Lower leg skin (tissue), 4 donors: ENCODE data around the gene HYKK. TPM values are rescaled to one million over a fixed set of nuclear protein-coding genes. Genes with fewer than 3 reads are reported as not detected.

Experiments used
- DNase-seq, 2 donors: peaks; one replicate each; pipeline ENCODE4 v3.0.0-alpha.2; 2019; ENCODE audit warnings: low spot score in 2 of 2
- H3K4me3 ChIP-seq: fragments of 200-600 bp; sonication (generic); 2 replicates; pipeline ENCODE4 v1.5.1; 2017; ENCODE audit warnings: mild to moderate bottlenecking, low read depth; ENCODE audit not compliant: poor library complexity, severe bottlenecking
- CTCF ChIP-seq, 3 donors: fragments of 450-650 bp; IDR thresholded peaks; one replicate each; pipeline ENCODE4 v1.5.1; 2016; ENCODE audit warnings: antibody characterized with exemption in 3 of 3, mild to moderate bottlenecking in 3 of 3, moderate library complexity in 2 of 3
- POLR2A ChIP-seq, 2 donors: fragments of 450-650 bp; IDR thresholded peaks; one replicate each; pipeline ENCODE4 v1.6.1; 2016 to 2017; ENCODE audit warnings: antibody characterized with exemption in 2 of 2, mild to moderate bottlenecking in 1 of 2, moderate library complexity in 1 of 2
- WGBS, 2 donors: methylation state at CpG; one replicate each; pipeline ENCODE4 v1.1.5; 2018; 5-methylcytosine and 5-hydroxymethylcytosine counted together
- intact Hi-C: fragments of 100-400 bp; cut with DNase I; formaldehyde crosslinking; loops from one replicate; pipeline ENCODE4 v1.15.0; 2023; ENCODE audit warnings: low total_unique reads
- total RNA-seq, 4 donors: library from RNA; depleted of rRNA; stranded (reverse); fragments of >200 nt; gene quantifications; one replicate each; pipeline ENCODE4 v1.1.0, GENCODE V29; 2016

HYKK gene
- total RNA-seq, 4 donors from 2014 or later, result 2.9 to 5.5 (median 4.1) TPM

GRCh38 chr15:78561490-78561889, 54.1 kb downstream of the HYKK start:
- TF ChIP-seq POLR2A (IDR thresholded peaks at IDR 0.05) (no peak), CTCF (IDR thresholded peaks at IDR 0.05) (no peak)
- no peak for DNase-seq
- intact Hi-C loops, result no loop called here
- H3K4me3 ChIP-seq, result no peak overlapping the region
- WGBS, 2 donors, result 83 to 85% methylated on average over 5 of the region's 5 CpGs

DNA sequence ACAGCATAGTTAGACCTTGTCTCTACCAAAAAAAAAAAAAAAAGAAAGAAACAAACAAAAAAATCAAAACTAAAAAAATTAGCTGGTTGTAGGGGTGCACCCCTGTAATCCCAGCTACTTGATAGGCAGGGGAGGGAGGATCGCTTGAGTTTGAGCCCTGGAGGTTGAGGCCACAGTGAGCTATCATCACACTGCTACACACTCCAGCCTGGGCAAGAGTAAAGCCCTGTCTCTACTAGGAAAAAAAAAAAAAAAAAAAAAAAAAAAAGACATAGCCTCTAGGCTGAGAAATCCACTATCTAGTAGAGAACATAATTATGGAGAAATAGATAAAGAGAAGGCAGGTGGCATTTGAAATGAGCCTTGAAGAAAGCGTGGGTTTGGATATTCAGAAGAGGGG, 55.7 kb downstream of the HYKK start:
- DNase-seq, result no peak
- intact Hi-C loops, result no loop called here
- no peak overlapping the region for H3K4me3 ChIP-seq
- 89% methylated on average over 2 of the region's 2 CpGs for WGBS, 2 donors
- no peak for TF ChIP-seq POLR2A (IDR thresholded peaks at IDR 0.05)
- TF ChIP-seq CTCF (IDR thresholded peaks at IDR 0.05), result no peak

DNA sequence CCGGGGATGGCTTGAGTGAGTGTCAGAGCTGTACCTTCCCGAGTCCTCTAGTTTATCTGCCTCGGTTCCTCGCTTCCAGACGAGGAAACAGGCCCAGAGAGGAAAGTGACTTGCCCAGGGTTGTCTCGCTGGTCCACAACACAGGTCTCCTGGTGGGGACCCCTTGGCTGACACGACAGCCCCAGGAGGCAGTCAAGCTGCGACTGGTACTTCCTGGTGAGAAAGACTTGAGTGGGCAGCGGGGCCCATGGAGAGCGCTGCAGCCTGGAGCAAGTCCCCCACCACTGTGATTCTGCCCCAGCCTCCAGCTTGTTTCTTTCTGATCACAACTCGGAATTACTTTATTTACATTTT, 57.3 kb downstream of the HYKK start:
- DNase-seq, result no peak
- no peak for TF ChIP-seq CTCF (IDR thresholded peaks at IDR 0.05)
- no peak for TF ChIP-seq POLR2A (IDR thresholded peaks at IDR 0.05)
- 64 to 77% methylated on average over 11 of the region's 11 CpGs for WGBS, 2 donors
- no peak overlapping the region for H3K4me3 ChIP-seq
- intact Hi-C loops, result no loop called here

GRCh38 chr15:78565097-78565950, 57.9 kb downstream of the HYKK start, which contains the start of gene CHRNA5:
CHRNA5 (plus strand) TSS chr15:78565520; CDS start chr15:78565720, 200 bp downstream.
- peak within 1 kb of the TSS; percentile 46 for H3K4me3 ChIP-seq
- intact Hi-C loops, result no loop called here
- 1% methylated on average over 32 to 62 of the region's 75 CpGs for WGBS, 2 donors
- peak; percentile 89 to 98 for DNase-seq
- TF ChIP-seq CTCF (IDR thresholded peaks at IDR 0.05), result no peak
- TF ChIP-seq POLR2A (IDR thresholded peaks at IDR 0.05), result no peak

DNA sequence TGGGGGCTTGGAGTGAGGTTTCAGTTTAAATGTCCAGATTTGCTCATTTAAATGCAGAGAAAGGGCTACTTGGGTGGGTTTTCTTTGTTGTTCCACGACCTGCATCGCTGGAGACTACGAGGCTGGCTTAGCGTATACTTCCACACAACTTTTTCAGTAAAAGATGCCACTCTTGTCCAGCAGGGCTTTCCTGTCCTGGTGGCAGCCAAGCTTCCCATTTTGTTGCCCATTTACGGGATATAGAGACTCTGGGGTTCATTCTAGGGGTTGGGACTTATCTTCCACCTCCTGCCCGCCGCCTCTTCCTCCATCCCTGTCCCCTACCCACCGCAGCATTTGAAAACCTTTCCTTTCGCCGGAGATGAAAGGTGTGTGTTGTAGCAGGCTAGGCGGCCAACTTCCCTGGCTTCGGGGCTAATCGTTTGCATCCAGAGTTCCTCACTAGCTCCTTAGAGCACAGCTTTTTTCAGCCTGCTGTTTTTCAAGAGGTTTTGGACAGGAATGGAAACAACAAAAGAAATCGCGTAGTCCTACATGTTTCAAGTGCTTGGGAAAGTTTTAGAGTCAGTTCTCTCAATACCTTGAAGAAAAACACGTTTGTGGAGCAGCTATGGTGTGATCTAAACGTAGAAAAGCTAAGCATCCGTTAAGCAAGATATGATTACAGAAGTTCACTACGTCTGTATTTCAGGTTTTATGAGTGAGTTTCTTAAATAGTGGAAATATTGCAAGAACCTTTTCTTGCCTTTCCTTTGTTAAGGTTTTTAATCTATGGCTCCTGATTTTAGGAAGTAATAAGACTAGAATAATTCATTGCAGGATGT, 58.8 kb downstream of the HYKK start:
- TF ChIP-seq POLR2A (IDR thresholded peaks at IDR 0.05) (no peak), CTCF (IDR thresholded peaks at IDR 0.05) (no peak)
- no peak for DNase-seq
- intact Hi-C loops, result no loop called here
- peak overlapping the region; percentile 46 for H3K4me3 ChIP-seq
- WGBS, 2 donors, result 3 to 4% methylated on average over 19 of the region's 19 CpGs
